OCI-LY7 (cell line): ENCODE results near the gene NFX1. TPM values are rescaled to one million over a fixed set of nuclear protein-coding genes. Genes with fewer than 3 reads are reported as not detected.

Experiments used
- BruUV-seq: library from RNA; stranded (reverse); fragments of 400-500 nt; replicated peaks from 2 replicates; lab custom pipeline; 2021; lab: Mats Ljungman, UMichigan
- CTCF ChIA-PET: fragments of 300-600 bp; sonication (Branson Sonifier 250); formaldehyde crosslinking; loops from one replicate; lab custom pipeline; 2022; ENCODE audit warnings: antibody characterized with exemption; ENCODE audit not compliant: unreplicated experiment; lab: Charles Lee
- POLR2A ChIA-PET: fragments of 300-600 bp; sonication (Branson Sonifier 250); formaldehyde crosslinking; loops from one replicate; lab custom pipeline; 2022; ENCODE audit warnings: antibody characterized with exemption; lab: Charles Lee
- DNase-seq: peaks from one replicate; pipeline ENCODE4 v3.0.0-alpha.2; 2015; ENCODE audit warnings: low spot score
- H2AFZ ChIP-seq: fragments of 200-600 bp; sonication (generic), shearing (Covaris generic); 2 replicates; pipeline ENCODE4 v1.6.1; 2014; ENCODE audit warnings: mild to moderate bottlenecking, antibody characterized with exemption, low read length, moderate library complexity
- H3K27ac ChIP-seq: fragments of 200-600 bp; sonication (generic); 2 replicates; pipeline ENCODE4 v1.5.1; 2014; ENCODE audit warnings: mixed run types, low read depth, mild to moderate bottlenecking, moderate library complexity, low read length, inconsistent platforms; ENCODE audit not compliant: poor library complexity, severe bottlenecking
- H3K36me3 ChIP-seq: fragments of 200-600 bp; sonication (generic); 2 replicates; pipeline ENCODE4 v1.6.1; 2014; ENCODE audit warnings: mild to moderate bottlenecking, antibody characterized with exemption, low read length, moderate library complexity, mixed read lengths; ENCODE audit not compliant: insufficient read depth
- H3K4me1 ChIP-seq: fragments of 200-600 bp; sonication (generic); 2 replicates; pipeline ENCODE4 v1.5.1; 2014; ENCODE audit warnings: mild to moderate bottlenecking, low read length; ENCODE audit not compliant: insufficient read depth, poor library complexity, severe bottlenecking
- H3K4me2 ChIP-seq: fragments of 200-600 bp; sonication (generic); 2 replicates; pipeline ENCODE4 v1.6.1; 2014; ENCODE audit warnings: mild to moderate bottlenecking, low read length
- H3K4me3 ChIP-seq: fragments of 200-600 bp; sonication (generic); 2 replicates; pipeline ENCODE4 v1.5.1; 2014; ENCODE audit warnings: mild to moderate bottlenecking, low read depth, low read length; ENCODE audit not compliant: poor library complexity, severe bottlenecking
- H3K79me2 ChIP-seq: fragments of 200-600 bp; sonication (generic); 2 replicates; pipeline ENCODE4 v1.6.1; 2016; ENCODE audit warnings: low read depth, mild to moderate bottlenecking, low read length, moderate library complexity, mixed read lengths; ENCODE audit not compliant: insufficient read depth
- H3K9me2 ChIP-seq: fragments of 200-600 bp; sonication (generic); 2 replicates; pipeline ENCODE4 v1.6.1; 2016; ENCODE audit warnings: mild to moderate bottlenecking, low read length, mixed read lengths; ENCODE audit not compliant: insufficient read depth
- H3K9me3 ChIP-seq: fragments of 200-600 bp; sonication (generic); 2 replicates; pipeline ENCODE4 v1.6.1; 2014; ENCODE audit warnings: mild to moderate bottlenecking, mixed run types, low read length, mixed read lengths
- H4K20me1 ChIP-seq: fragments of 200-600 bp; sonication (generic); 2 replicates; pipeline ENCODE4 v1.6.1; 2014; ENCODE audit warnings: mild to moderate bottlenecking, antibody characterized with exemption, low read length, moderate library complexity, mixed read lengths; ENCODE audit not compliant: insufficient read depth
- CTCF ChIP-seq: fragments of 200-600 bp; sonication (generic); conservative IDR thresholded peaks from 2 replicates; pipeline ENCODE4 v1.5.1; 2014; ENCODE audit warnings: mild to moderate bottlenecking, antibody characterized with exemption, low read length, moderate library complexity, mixed read lengths
- EZH2phosphoT487 ChIP-seq: fragments of 200-600 bp; sonication (generic); IDR thresholded peaks from 2 replicates; pipeline ENCODE4 v1.6.1; 2018; ENCODE audit warnings: low read depth, borderline replicate concordance, mild to moderate bottlenecking, mixed run types, antibody characterized with exemption, low read length, moderate library complexity, mixed read lengths
- intact Hi-C: fragments of 100-400 bp; cut with micrococcal nuclease; formaldehyde crosslinking; loops from one replicate; pipeline ENCODE4 v1.10.0; 2022; ENCODE audit not compliant: unreplicated experiment
- total RNA-seq, 2 experiments: library from RNA; depleted of rRNA in 1 of 2; stranded (reverse); fragments of >200 nt in 1 of 2; shearing (Covaris generic) in 1 of 2; gene quantifications; 2 replicates each; pipeline ENCODE4 v1.2.3, GENCODE V29; 2014 to 2022

Gene NFX1
- total RNA-seq, 2 experiments from 2014 or later: 32.3 to 58.3 TPM

- Histone ChIP-seq H3K9me3 (no peaks in the 10 kb centered on the region), H3K4me2 (no peak overlapping the region), H3K27ac (no peak overlapping the region), H3K36me3 (peaks cover 86% of the 10 kb centered on the region), H3K79me2 (no peaks in the 10 kb centered on the region; the same call in 1 of the 2 replicates), H3K4me3 (no peak overlapping the region), H3K9me2 (no peaks in the 10 kb centered on the region), H3K4me1 (no peaks in the 10 kb centered on the region), H4K20me1 (no peaks in the 10 kb centered on the region), H2AFZ (no peak overlapping the region)
- BruUV-seq: no TSS peak
- intact Hi-C loops: no loop called here
- CTCF ChIA-PET: no interaction called here
- no peak for TF ChIP-seq EZH2phosphoT487
- no peak for TF ChIP-seq CTCF
- POLR2A ChIA-PET: interaction anchor here (0.9 to 1.3 kb wide), 3 partner anchors 9 to 249 kb away, joined by 3 to 10 read pairs (median 4); no protein-coding TSS in a partner anchor
- DNase-seq: no peak
These were observed 16.9 kb upstream of the NFX1 start for GRCh38 chr9:33273266-33273971.

DNA sequence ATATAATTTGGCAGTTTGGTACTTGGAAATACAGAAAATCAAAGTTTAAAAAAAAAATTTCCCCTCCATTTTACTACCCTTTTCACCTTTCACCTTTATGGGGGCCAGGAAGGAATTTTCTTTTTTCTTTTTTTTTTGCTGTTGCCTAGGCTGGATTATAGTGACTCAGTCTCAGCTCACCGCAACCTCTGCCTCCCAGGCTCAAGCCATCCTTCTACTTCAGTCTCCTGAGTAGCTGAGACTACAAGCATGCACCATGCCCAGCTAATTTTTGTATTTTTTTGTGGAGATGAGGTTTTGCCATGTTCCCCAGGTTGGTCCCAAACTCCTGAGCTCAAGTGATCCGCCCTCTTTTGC lies 16.4 kb upstream of the NFX1 start:
- no peak overlapping the region for H3K4me2 ChIP-seq
- CTCF ChIA-PET: no interaction called here
- H3K9me3 ChIP-seq: no peaks in the 10 kb centered on the region
- H3K27ac ChIP-seq: no peak overlapping the region
- H3K4me3 ChIP-seq: no peak overlapping the region
- no peaks in the 10 kb centered on the region for H4K20me1 ChIP-seq
- POLR2A ChIA-PET: no interaction called here
- no peaks in the 10 kb centered on the region; the same call in 1 of the 2 replicates for H3K79me2 ChIP-seq
- H2AFZ ChIP-seq: no peak overlapping the region
- no peaks in the 10 kb centered on the region for H3K4me1 ChIP-seq
- DNase-seq: no peak
- no TSS peak for BruUV-seq
- intact Hi-C loops: no loop called here
- no peaks in the 10 kb centered on the region for H3K9me2 ChIP-seq
- TF ChIP-seq EZH2phosphoT487 (no peak), CTCF (no peak)
- peaks cover 86% of the 10 kb centered on the region for H3K36me3 ChIP-seq

DNA sequence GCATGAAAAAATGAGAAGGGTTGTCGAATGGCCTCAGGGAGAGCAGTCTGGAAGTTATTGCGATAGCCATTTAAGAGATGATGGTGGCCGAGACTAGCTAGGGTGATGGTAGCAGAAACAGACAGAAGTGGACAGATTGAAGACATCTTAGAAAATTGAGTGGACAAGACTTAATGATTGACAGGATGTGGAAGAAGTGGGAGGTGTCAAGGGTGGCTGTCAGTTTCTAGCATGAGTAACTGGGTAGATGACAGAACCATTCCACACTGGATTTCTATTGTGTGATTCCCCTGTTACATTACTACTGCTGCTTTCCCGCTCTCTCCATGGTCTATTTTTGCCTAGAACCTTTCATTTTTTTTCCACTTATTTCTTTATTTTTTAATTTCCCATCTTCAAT lies 12.8 kb upstream of the NFX1 start:
- no peaks in the 10 kb centered on the region for H3K4me1 ChIP-seq
- H2AFZ ChIP-seq: no peak overlapping the region
- no peaks in the 10 kb centered on the region for H3K9me2 ChIP-seq
- H4K20me1 ChIP-seq: no peaks in the 10 kb centered on the region
- TF ChIP-seq CTCF (no peak), EZH2phosphoT487 (no peak)
- H3K79me2 ChIP-seq: no peaks in the 10 kb centered on the region; the same call in 1 of the 2 replicates
- no peak overlapping the region for H3K27ac ChIP-seq
- peaks cover 83% of the 10 kb centered on the region for H3K36me3 ChIP-seq
- ChIA-PET POLR2A (no interaction called here), CTCF (no interaction called here)
- intact Hi-C loops: no loop called here
- no TSS peak for BruUV-seq
- H3K4me2 ChIP-seq: no peak overlapping the region
- no peaks in the 10 kb centered on the region for H3K9me3 ChIP-seq
- no peak overlapping the region for H3K4me3 ChIP-seq
- no peak for DNase-seq
